PC-3 (cell line): ENCODE data around the gene PPP2R1B. TPM values are rescaled to one million over a fixed set of nuclear protein-coding genes. Genes with fewer than 3 reads are reported as not detected.

Source experiments
- ATAC-seq: fragments of 200-7000 bp; cut with Tn5 transposase; 2 replicates; pipeline ENCODE4 v1.9.1; 2020; ENCODE audit warnings: mild to moderate bottlenecking, moderate library complexity
- BruUV-seq: library from RNA; stranded (reverse); fragments of 400-500 nt; replicated peaks from 2 replicates; lab custom pipeline; 2021; lab: Mats Ljungman, UMichigan
- CTCF ChIA-PET: fragments of 300-600 bp; sonication (Branson Sonifier 250); formaldehyde crosslinking; loops from one replicate; lab custom pipeline; 2022; ENCODE audit warnings: antibody characterized with exemption; lab: Charles Lee
- POLR2A ChIA-PET: fragments of 300-600 bp; sonication (Branson Sonifier 250); formaldehyde crosslinking; loops from one replicate; lab custom pipeline; 2022; ENCODE audit warnings: antibody characterized with exemption; ENCODE audit not compliant: unreplicated experiment; lab: Charles Lee
- DNase-seq: peaks from one replicate; pipeline ENCODE4 v3.0.0-alpha.2; 2015
- H2AFZ ChIP-seq: fragments of 300-600 bp; sonication (generic); 2 replicates; pipeline ENCODE4 v1.6.0; 2016; ENCODE audit warnings: antibody characterized with exemption, low read length
- H3F3A ChIP-seq: fragments of 300-600 bp; sonication (generic); one replicate; pipeline ENCODE4 v1.6.0; 2017; ENCODE audit warnings: antibody characterized with exemption, low read length, control low read depth, mild to moderate bottlenecking; ENCODE audit not compliant: unreplicated experiment
- H3K27ac ChIP-seq: fragments of 300-600 bp; sonication (generic); 2 replicates; pipeline ENCODE4 v1.5.1; 2016; ENCODE audit warnings: mild to moderate bottlenecking, low read length
- H3K27me3 ChIP-seq: fragments of 300-600 bp; sonication (generic); 2 replicates; pipeline ENCODE4 v1.6.1; 2016; ENCODE audit warnings: low read length, mixed read lengths
- H3K36me3 ChIP-seq: fragments of 300-600 bp; sonication (generic); 2 replicates; pipeline ENCODE4 v1.6.1; 2016; ENCODE audit warnings: low read depth, mixed run types, low read length, mixed read lengths
- H3K4me1 ChIP-seq: fragments of 300-600 bp; sonication (generic); 2 replicates; pipeline ENCODE4 v1.5.1; 2016; ENCODE audit warnings: low read length; ENCODE audit not compliant: insufficient read depth
- H3K4me2 ChIP-seq: fragments of 300-600 bp; sonication (generic); 2 replicates; pipeline ENCODE4 v1.6.0; 2016; ENCODE audit warnings: low read length
- H3K4me3 ChIP-seq: fragments of 300-600 bp; sonication (generic); 2 replicates; pipeline ENCODE4 v1.5.1; 2016; ENCODE audit warnings: mild to moderate bottlenecking, low read length, mixed read lengths
- H3K79me2 ChIP-seq: fragments of 300-600 bp; sonication (generic); 2 replicates; pipeline ENCODE4 v1.6.1; 2017; ENCODE audit warnings: low read length, mixed read lengths
- H3K9ac ChIP-seq: fragments of 300-600 bp; sonication (generic); 2 replicates; pipeline ENCODE4 v1.6.0; 2016; ENCODE audit warnings: mild to moderate bottlenecking, low read length
- H3K9me2 ChIP-seq: fragments of 300-600 bp; sonication (generic); replicated peaks from 2 replicates; pipeline ENCODE4 v1.6.1; 2016; ENCODE audit warnings: mixed run types, low read length, mixed read lengths
- H3K9me3 ChIP-seq: fragments of 300-600 bp; sonication (generic); 2 replicates; pipeline ENCODE4 v1.6.1; 2016; ENCODE audit warnings: low read length, mixed read lengths
- H4K20me1 ChIP-seq: fragments of 300-600 bp; sonication (generic); 2 replicates; pipeline ENCODE4 v1.6.1; 2016; ENCODE audit warnings: low read length, mixed read lengths
- EZH2 ChIP-seq: fragments of 300-600 bp; sonication (generic); IDR thresholded peaks from one replicate; pipeline ENCODE4 v1.6.1; 2017; ENCODE audit warnings: antibody characterized with exemption, mild to moderate bottlenecking, low read length; ENCODE audit not compliant: unreplicated experiment
- EZH2phosphoT487 ChIP-seq: fragments of 300-600 bp; sonication (generic); IDR thresholded peaks from 2 replicates; pipeline ENCODE4 v1.6.1; 2018; ENCODE audit warnings: mild to moderate bottlenecking, antibody characterized with exemption, low read length, borderline replicate concordance
- intact Hi-C: fragments of 100-400 bp; cut with micrococcal nuclease; formaldehyde crosslinking; loops from 2 replicates; pipeline ENCODE4 v1.9.0; 2023
- total RNA-seq: library from RNA; depleted of rRNA; stranded (reverse); fragments of >200 nt; gene quantifications from 2 replicates; pipeline ENCODE4 v1.2.3, GENCODE V29; 2014
- TF ChIP-seq, protein P1 (sequence below): fragments of 300-600 bp; sonication (generic); conservative IDR thresholded peaks from 2 replicates; pipeline ENCODE4 v1.5.1; 2017; ENCODE audit warnings: antibody characterized with exemption, low read depth, mild to moderate bottlenecking, low read length

Gene PPP2R1B
- total RNA-seq, 1 experiment from 2014 or later: 41.5 TPM

DNA sequence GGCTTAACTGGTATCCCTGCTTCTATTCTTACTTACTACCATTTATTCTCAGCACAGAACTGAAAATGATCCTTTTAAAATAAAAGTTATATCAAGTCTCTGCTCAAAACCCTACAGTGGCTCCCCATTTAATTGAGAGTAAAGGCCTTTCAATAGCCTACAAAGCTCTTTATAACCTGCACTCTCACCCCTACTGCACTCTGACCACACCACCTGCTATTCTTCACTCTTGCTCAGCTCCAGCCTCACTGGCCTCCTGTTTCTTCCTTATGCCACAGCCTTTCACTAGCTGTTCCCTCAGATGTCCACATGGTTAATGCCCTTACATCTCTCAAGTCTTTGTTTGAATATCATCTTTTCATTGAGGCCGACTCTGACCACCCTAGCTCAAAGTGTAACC is 40.9 kb upstream of the PPP2R1B start:
- no peaks in the 10 kb centered on the region for H3K79me2 ChIP-seq
- H3K9ac ChIP-seq: no peak overlapping the region
- POLR2A ChIA-PET: no interaction called here
- H4K20me1 ChIP-seq: no peaks in the 10 kb centered on the region
- no peak overlapping the region for H2AFZ ChIP-seq
- TF ChIP-seq EZH2 (no peak), EZH2phosphoT487 (no peak)
- TF ChIP-seq, protein P1, sequence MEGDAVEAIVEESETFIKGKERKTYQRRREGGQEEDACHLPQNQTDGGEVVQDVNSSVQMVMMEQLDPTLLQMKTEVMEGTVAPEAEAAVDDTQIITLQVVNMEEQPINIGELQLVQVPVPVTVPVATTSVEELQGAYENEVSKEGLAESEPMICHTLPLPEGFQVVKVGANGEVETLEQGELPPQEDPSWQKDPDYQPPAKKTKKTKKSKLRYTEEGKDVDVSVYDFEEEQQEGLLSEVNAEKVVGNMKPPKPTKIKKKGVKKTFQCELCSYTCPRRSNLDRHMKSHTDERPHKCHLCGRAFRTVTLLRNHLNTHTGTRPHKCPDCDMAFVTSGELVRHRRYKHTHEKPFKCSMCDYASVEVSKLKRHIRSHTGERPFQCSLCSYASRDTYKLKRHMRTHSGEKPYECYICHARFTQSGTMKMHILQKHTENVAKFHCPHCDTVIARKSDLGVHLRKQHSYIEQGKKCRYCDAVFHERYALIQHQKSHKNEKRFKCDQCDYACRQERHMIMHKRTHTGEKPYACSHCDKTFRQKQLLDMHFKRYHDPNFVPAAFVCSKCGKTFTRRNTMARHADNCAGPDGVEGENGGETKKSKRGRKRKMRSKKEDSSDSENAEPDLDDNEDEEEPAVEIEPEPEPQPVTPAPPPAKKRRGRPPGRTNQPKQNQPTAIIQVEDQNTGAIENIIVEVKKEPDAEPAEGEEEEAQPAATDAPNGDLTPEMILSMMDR: no peak
- H3K9me3 ChIP-seq: no peaks in the 10 kb centered on the region
- CTCF ChIA-PET: no interaction called here
- no peaks in the 10 kb centered on the region for H3F3A ChIP-seq
- no peak for DNase-seq
- H3K4me2 ChIP-seq: no peak overlapping the region
- no peak for ATAC-seq
- intact Hi-C loops: no loop called here
- no peak overlapping the region for H3K27ac ChIP-seq
- H3K27me3 ChIP-seq: no peaks in the 10 kb centered on the region
- no peaks in the 10 kb centered on the region for H3K9me2 ChIP-seq
- no TSS peak for BruUV-seq
- H3K4me3 ChIP-seq: no peak overlapping the region
- H3K4me1 ChIP-seq: no peaks in the 10 kb centered on the region
- H3K36me3 ChIP-seq: peaks cover 9% of the 10 kb centered on the region; the same call in 1 of the 2 replicates

DNA sequence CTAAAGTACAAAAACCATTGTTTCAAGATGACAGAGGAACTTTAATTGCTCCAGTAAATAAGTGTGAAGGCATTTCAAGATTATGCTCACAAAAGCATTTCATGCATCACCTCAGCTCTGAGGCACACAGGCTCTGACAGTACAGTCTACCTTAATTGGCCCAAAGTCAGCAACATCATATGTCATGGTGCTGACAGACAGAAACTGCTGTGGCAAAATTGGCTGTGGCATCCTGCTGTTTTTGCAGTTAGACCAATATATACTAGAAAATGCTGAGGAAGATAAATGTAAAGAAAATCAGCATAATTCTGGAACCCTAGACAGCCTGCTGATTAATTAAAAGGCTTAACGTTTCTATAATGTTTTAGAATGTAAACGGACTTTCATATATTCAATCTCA is 34.9 kb upstream of the PPP2R1B start:
- Histone ChIP-seq H3K9ac (no peak overlapping the region), H3K9me2 (no peaks in the 10 kb centered on the region), H3K9me3 (no peaks in the 10 kb centered on the region), H3K4me2 (no peak overlapping the region), H3F3A (peaks cover 6% of the 10 kb centered on the region), H2AFZ (no peak overlapping the region), H3K27me3 (no peaks in the 10 kb centered on the region), H3K79me2 (no peaks in the 10 kb centered on the region), H3K27ac (no peak overlapping the region), H4K20me1 (no peaks in the 10 kb centered on the region), H3K4me1 (peaks cover 4% of the 10 kb centered on the region), H3K36me3 (peaks cover 6% of the 10 kb centered on the region; the same call in 1 of the 2 replicates), H3K4me3 (no peak overlapping the region)
- no peak for TF ChIP-seq EZH2phosphoT487
- no peak for TF ChIP-seq EZH2
- TF ChIP-seq, protein P1: no peak
- CTCF ChIA-PET: no interaction called here
- intact Hi-C loops: no loop called here
- BruUV-seq: no TSS peak
- DNase-seq (no peak), ATAC-seq (no peak)
- POLR2A ChIA-PET: no interaction called here

DNA sequence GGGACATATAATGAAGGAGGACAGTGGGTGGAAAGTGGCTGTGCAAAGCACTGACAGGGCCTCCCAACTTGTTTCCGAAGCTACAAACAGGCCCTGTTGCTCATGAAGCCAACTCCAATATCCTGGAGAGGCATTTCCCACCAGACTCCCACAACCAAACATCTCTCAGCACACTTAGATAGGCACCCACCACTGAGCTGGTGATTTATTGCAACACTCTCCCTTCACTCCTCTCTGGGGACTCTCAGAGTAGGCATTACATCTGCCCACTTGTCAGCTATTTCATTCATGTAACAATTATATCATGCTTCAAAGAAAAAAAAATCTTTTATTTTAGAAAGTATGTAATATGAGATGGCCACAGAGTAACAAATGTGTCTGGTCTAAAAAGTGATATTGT is 32.1 kb upstream of the PPP2R1B start:
- no peaks in the 10 kb centered on the region for H3K79me2 ChIP-seq
- intact Hi-C loops: no loop called here
- no peak overlapping the region for H3K27ac ChIP-seq
- DNase-seq: no peak
- BruUV-seq: no TSS peak
- H3F3A ChIP-seq: peaks cover 6% of the 10 kb centered on the region
- H4K20me1 ChIP-seq: no peaks in the 10 kb centered on the region
- no peak for ATAC-seq
- H2AFZ ChIP-seq: no peak overlapping the region
- TF ChIP-seq EZH2phosphoT487 (no peak), EZH2 (no peak)
- TF ChIP-seq, protein P1: no peak
- no peaks in the 10 kb centered on the region for H3K9me3 ChIP-seq
- H3K4me2 ChIP-seq: no peak overlapping the region
- no peak overlapping the region for H3K9ac ChIP-seq
- H3K4me1 ChIP-seq: peaks cover 4% of the 10 kb centered on the region
- ChIA-PET CTCF (no interaction called here), POLR2A (no interaction called here)
- H3K4me3 ChIP-seq: no peak overlapping the region
- H3K27me3 ChIP-seq: no peaks in the 10 kb centered on the region
- 0 out of 2 replicates have a peak, but pooled peaks cover 6% of the 10 kb centered on the region for H3K36me3 ChIP-seq
- H3K9me2 ChIP-seq: no peaks in the 10 kb centered on the region
